HG02759 (cell line): ENCODE measurements around the gene LAP3.

Experiments used
- ATAC-seq: cut with Tn5 transposase; IDR thresholded peaks from one replicate; pipeline ENCODE4 v1.9.1; 2021; ENCODE audit warnings: mild to moderate bottlenecking, moderate library complexity; ENCODE audit not compliant: unreplicated experiment

Gene LAP3

GRCh38 chr4:17614416-17615299, 37.7 kb downstream of the LAP3 start, which contains the start of gene MED28:
MED28 (plus strand) TSS chr4:17614641; CDS start chr4:17614655, 14 bp downstream.
- ATAC-seq: peak; percentile 97

- no peak for ATAC-seq
These were observed 39.3 kb downstream of the LAP3 start for GRCh38 chr4:17616283-17616682.

- ATAC-seq: no peak
These were observed 41.9 kb downstream of the LAP3 start for GRCh38 chr4:17618926-17619325.

GRCh38 chr4:17619416-17620105, 42.6 kb downstream of the LAP3 start:
- no peak for ATAC-seq

- ATAC-seq: no peak
These were observed 46.5 kb downstream of the LAP3 start for GRCh38 chr4:17623451-17624001.

- no peak for ATAC-seq
These were observed 47.8 kb downstream of the LAP3 start for GRCh38 chr4:17624821-17625220.

- no peak for ATAC-seq
These were observed 53.2 kb downstream of the LAP3 start for GRCh38 chr4:17630228-17630627.

GRCh38 chr4:17633600-17633999, 56.6 kb downstream of the LAP3 start:
- ATAC-seq: no peak

GRCh38 chr4:17635056-17635455, 58.1 kb downstream of the LAP3 start:
- no peak for ATAC-seq

GRCh38 chr4:17636341-17636695, 59.3 kb downstream of the LAP3 start:
- no peak for ATAC-seq

GRCh38 chr4:17636696-17637622, 60.0 kb downstream of the LAP3 start:
- peak; percentile 86 for ATAC-seq

GRCh38 chr4:17639136-17639535, 62.1 kb downstream of the LAP3 start:
- ATAC-seq: no peak

GRCh38 chr4:17642398-17642783, 65.4 kb downstream of the LAP3 start:
- no peak for ATAC-seq

- ATAC-seq: no peak
These were observed 69.7 kb downstream of the LAP3 start for GRCh38 chr4:17646693-17647092.

- ATAC-seq: no peak
These were observed 70.3 kb downstream of the LAP3 start for GRCh38 chr4:17647176-17647806.

GRCh38 chr4:17647927-17648326, 70.9 kb downstream of the LAP3 start:
- no peak for ATAC-seq

- ATAC-seq: no peak
These were observed 73.4 kb downstream of the LAP3 start for GRCh38 chr4:17650406-17650805.

GRCh38 chr4:17654701-17655100, 77.7 kb downstream of the LAP3 start:
- ATAC-seq: no peak

- ATAC-seq: no peak
These were observed 80.1 kb downstream of the LAP3 start for GRCh38 chr4:17657090-17657489.
